Measurements from ENCODE around the gene ZFP36L2. TPM values are rescaled to one million over a fixed set of nuclear protein-coding genes. Genes with fewer than 3 reads are reported as not detected.

The ZFP36L2 gene
- total RNA-seq, 1 experiment from 2014 or later: 34.3 TPM

GRCh38 chr2:43215673-43216255 lies 10.6 kb downstream of the ZFP36L2 start:
- intact Hi-C loops (cut with micrococcal nuclease; ENCODE audit: unreplicated experiment): no loop called here
- Histone ChIP-seq H4K20me1 (ENCODE audit: insufficient read depth) (no peaks in the 10 kb centered on the region), H3K79me2 (ENCODE audit: low read depth) (peaks cover 19% of the 10 kb centered on the region), H3K36me3 (ENCODE audit: low read depth) (no peaks in the 10 kb centered on the region), H2AFZ (no peak overlapping the region), H3K27me3 (ENCODE audit: insufficient read depth, low read depth) (no peaks in the 10 kb centered on the region), H3K4me3 (no peak overlapping the region), H3K9me2 (ENCODE audit: insufficient read depth) (no peaks in the 10 kb centered on the region), H3K9me3 (ENCODE audit: insufficient read depth, low read depth) (no peaks in the 10 kb centered on the region), H3K4me1 (replicated peaks; ENCODE audit: insufficient read depth) (peaks cover 28% of the 10 kb centered on the region), H3K4me2 (no peak overlapping the region), H3K27ac (no peak overlapping the region), H3F3A (ENCODE audit: insufficient read depth, low read depth) (peaks cover 39% of the 10 kb centered on the region)
- no TSS peak for BruUV-seq (replicated peaks)
- no peak for TF ChIP-seq CTCF (conservative IDR thresholded peaks at IDR 0.05)
- DNase-seq: no peak
- POLR2A ChIA-PET (ENCODE audit: unreplicated experiment): interaction anchor here (0.5 to 0.6 kb wide), 3 partner anchors 35 to 1352 kb away, joined by 3 to 5 read pairs (median 4); no protein-coding TSS in a partner anchor
- CTCF ChIA-PET: no interaction called here

DNA sequence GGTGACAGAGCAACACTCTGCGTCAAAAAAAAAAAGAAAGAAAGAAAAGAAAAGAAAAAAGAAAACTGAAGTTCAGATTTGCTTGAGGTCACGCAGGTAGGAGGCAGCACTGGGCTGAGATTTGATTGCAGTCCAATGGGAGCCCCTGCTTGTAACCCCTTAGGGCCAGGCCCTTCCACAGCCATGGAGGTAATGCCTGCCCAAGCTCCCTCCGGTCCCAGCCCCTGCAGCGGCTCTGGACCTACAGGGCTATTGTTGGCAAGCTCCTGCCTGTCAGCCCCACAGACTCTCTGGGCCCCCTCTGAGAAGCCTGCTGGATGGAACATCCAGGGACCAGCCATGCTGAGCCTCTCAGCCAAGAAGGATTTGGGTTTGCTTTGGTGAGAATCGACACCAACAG lies 12.2 kb downstream of the ZFP36L2 start:
- Histone ChIP-seq H3K9me3 (ENCODE audit: insufficient read depth, low read depth) (no peaks in the 10 kb centered on the region), H3F3A (ENCODE audit: insufficient read depth, low read depth) (peaks cover 29% of the 10 kb centered on the region; the same call in 1 of the 2 replicates), H3K4me3 (no peak overlapping the region), H3K27me3 (ENCODE audit: insufficient read depth, low read depth) (no peaks in the 10 kb centered on the region), H3K4me1 (replicated peaks; ENCODE audit: insufficient read depth) (peaks cover 27% of the 10 kb centered on the region), H3K36me3 (ENCODE audit: low read depth) (no peaks in the 10 kb centered on the region), H2AFZ (no peak overlapping the region), H3K9me2 (ENCODE audit: insufficient read depth) (no peaks in the 10 kb centered on the region), H3K4me2 (no peak overlapping the region), H3K27ac (no peak overlapping the region), H3K79me2 (ENCODE audit: low read depth) (peaks cover 5% of the 10 kb centered on the region; the same call in 1 of the 2 replicates), H4K20me1 (ENCODE audit: insufficient read depth) (no peaks in the 10 kb centered on the region)
- no TSS peak for BruUV-seq (replicated peaks)
- DNase-seq: no peak
- intact Hi-C loops (cut with micrococcal nuclease; ENCODE audit: unreplicated experiment): no loop called here
- TF ChIP-seq EZH2 (IDR thresholded peaks at IDR 0.05; ENCODE audit: low read depth): no peak
- TF ChIP-seq CTCF (conservative IDR thresholded peaks at IDR 0.05): no peak
- CTCF ChIA-PET: interaction anchor here (0.5 to 0.7 kb wide), 2 partner anchors 166 to 239 kb away, joined by 4 read pairs; no protein-coding TSS in a partner anchor
- POLR2A ChIA-PET (ENCODE audit: unreplicated experiment): interaction anchor here (0.6 kb wide), 1 partner anchor 727 kb away, joined by 4 read pairs; no protein-coding TSS in a partner anchor

DNA sequence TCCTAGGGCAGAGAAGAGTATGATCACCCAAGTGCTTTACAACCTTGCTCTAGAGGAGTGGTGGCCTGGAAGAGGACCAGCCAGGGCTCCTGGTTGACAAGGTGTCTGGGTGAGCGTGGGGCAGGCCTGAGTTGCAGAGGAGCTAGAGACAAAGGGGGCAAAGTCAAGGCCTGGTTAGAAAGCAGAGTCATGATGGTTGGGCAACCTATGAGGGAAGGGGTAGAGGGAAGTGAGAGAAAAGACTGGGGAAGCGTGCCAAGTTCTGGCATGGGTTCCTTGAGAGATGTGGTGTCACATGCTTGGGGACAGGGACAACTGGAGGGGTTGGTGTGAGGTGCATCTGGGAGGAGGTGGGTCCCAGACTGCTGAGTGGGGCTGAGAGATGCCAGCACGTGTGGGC lies 13.5 kb downstream of the ZFP36L2 start:
- no TSS peak for BruUV-seq (replicated peaks)
- Histone ChIP-seq H3K27me3 (ENCODE audit: insufficient read depth, low read depth) (no peaks in the 10 kb centered on the region), H3K9me3 (ENCODE audit: insufficient read depth, low read depth) (no peaks in the 10 kb centered on the region), H3K4me1 (replicated peaks; ENCODE audit: insufficient read depth) (peaks cover 27% of the 10 kb centered on the region), H3K27ac (no peak overlapping the region), H3K4me3 (no peak overlapping the region), H3F3A (ENCODE audit: insufficient read depth, low read depth) (peaks cover 16% of the 10 kb centered on the region; the same call in 1 of the 2 replicates), H3K79me2 (ENCODE audit: low read depth) (no peaks in the 10 kb centered on the region; the same call in 1 of the 2 replicates), H3K9me2 (ENCODE audit: insufficient read depth) (no peaks in the 10 kb centered on the region), H3K36me3 (ENCODE audit: low read depth) (no peaks in the 10 kb centered on the region), H2AFZ (no peak overlapping the region), H3K4me2 (no peak overlapping the region), H4K20me1 (ENCODE audit: insufficient read depth) (no peaks in the 10 kb centered on the region)
- DNase-seq: no peak
- intact Hi-C loops (cut with micrococcal nuclease; ENCODE audit: unreplicated experiment): no loop called here
- ChIA-PET CTCF (interaction anchor here (0.7 kb wide), 1 partner anchor 79 kb away, joined by 4 read pairs; no protein-coding TSS in a partner anchor), POLR2A (ENCODE audit: unreplicated experiment) (interaction anchor here (0.6 kb wide), 1 partner anchor 210 kb away, joined by 5 read pairs; no protein-coding TSS in a partner anchor)
- TF ChIP-seq EZH2 (IDR thresholded peaks at IDR 0.05; ENCODE audit: low read depth) (no peak), CTCF (conservative IDR thresholded peaks at IDR 0.05) (no peak)
